HG03095 (cell line): ENCODE measurements around the gene ZFYVE1.
"Not testable (repeated sequence)": the region's sequence is repeated elsewhere in the genome, so short reads cannot be mapped to it uniquely, and the experiment has no call there.

Source experiments
- ATAC-seq: cut with Tn5 transposase; IDR thresholded peaks from one replicate; pipeline ENCODE4 v1.9.1; 2021; ENCODE audit warnings: moderate library complexity; ENCODE audit not compliant: unreplicated experiment

ZFYVE1 gene

DNA sequence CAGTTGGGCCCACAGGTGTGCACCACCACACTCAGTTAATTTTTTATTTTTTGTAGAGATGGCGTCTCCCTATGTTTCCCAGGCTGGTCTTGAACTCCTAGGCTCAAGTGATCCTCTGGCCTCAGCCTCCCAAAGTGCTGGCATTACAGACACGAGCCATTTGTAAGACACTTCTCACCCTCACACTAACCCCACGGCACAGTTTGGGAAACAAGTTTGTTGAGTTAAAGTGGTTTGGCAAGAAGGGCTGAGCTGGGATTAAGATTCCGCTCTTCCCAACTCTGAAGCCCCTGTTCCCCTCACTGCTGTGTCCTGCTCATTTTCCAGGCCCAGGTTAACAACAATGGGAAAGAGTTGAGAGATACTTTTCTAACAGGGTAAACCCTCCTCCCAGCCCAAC is 65.9 kb downstream of the ZFYVE1 start:
- not testable (repeated sequence) for ATAC-seq

DNA sequence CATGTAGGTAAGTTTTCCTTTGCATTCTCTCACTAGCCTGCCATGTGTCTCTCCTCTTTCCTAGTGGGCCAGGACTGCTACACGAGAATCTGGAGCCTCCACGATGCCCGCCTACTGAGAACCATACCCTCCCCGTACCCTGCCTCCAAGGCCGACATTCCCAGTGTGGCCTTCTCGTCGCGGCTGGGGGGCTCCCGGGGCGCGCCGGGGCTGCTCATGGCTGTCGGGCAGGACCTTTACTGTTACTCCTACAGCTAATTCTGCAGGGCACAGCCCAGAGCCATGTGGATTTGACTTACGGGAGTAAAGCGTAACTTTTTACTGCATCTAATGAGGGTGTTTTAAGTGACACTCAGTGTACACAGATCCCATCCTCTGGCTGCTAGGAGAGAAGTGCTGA is 68.4 kb downstream of the ZFYVE1 start:
- no peak for ATAC-seq

DNA sequence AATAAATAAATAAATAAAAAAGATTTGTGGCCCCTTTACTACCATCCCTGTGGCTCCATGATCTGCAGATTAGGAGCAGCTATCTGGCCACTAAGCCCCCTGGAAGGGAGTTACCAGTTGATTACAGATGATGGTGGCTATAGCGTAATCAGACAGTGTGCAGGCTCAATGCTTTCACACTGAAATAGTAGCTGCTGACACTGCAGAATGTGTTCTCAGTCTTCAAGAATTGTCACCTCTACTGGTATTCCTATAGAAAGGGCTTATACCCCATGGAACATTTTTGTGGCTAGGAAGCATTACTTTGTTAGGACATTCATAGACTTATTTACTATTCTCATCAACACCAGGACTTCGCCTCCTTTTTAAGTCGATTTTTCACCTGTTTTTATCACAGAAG is 69.7 kb downstream of the ZFYVE1 start:
- ATAC-seq: no peak

DNA sequence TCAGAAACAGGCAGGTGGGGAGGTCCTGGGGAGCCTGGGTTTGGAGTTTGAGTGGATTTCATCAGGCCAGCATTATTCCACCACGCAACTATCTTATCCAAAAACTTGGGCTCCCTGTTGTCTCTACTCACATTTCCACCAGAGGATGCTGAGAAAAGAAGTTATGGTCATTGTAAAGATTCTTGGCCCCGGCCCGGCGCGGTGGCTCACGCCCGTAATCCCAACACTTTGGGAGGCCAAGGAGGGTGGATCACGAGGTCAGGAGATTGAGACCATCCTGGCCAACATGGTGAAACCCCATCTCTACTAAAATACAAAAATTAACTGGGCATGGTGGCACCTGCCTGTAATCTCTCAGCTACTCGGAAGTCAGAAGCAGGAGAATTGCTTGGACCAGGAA is 70.2 kb downstream of the ZFYVE1 start:
- not testable (repeated sequence) for ATAC-seq

DNA sequence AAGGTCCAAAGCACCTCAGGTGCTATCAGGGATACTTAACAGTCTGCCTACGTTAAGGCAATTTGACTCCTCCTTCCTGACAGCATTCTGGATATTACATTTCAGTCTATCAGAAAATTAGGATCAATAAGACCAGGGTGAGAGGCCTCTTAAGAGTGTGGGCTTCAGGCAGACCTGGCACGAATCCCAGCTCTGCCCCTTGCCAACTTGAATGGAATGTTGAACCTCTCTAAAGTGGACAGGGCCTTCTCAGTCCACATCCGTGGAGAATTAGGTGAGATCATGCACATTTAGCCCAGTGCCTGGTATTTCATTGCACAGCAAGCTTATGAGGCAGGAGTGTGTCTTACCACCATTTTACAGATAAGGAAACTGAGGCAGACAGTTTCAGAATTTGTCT is 74.7 kb downstream of the ZFYVE1 start:
- ATAC-seq: no peak

DNA sequence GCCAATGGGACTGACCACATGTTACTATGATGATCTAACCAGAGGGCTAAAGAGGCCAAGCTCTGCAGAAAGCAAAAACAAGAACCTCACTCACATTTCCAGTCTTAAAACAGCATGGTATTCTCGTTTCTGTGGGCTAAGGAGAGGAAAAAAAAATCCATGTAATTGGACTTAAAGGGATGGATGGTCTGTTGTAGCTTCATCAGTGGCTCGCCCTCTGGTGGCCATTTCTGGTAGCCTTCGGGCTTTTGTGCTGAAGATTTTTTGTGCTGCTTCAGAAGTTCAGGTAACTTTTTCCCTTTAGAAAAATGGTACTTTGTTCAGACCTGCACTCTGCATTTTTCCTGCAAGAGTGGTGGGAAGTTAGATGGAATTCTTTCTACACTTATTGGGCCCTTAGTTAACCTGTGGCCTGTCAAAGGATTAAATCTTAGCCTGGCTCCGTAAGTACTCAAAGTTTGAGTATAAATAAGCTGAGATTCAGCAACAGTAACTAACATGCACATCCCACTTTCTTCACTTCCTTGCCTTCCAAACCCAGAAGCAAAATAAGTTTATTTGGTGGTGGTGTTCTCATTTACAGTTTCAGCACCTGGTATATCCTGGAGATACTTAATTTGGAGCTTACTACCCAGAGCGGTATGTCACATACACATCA is 78.3 kb downstream of the ZFYVE1 start:
- no peak for ATAC-seq

DNA sequence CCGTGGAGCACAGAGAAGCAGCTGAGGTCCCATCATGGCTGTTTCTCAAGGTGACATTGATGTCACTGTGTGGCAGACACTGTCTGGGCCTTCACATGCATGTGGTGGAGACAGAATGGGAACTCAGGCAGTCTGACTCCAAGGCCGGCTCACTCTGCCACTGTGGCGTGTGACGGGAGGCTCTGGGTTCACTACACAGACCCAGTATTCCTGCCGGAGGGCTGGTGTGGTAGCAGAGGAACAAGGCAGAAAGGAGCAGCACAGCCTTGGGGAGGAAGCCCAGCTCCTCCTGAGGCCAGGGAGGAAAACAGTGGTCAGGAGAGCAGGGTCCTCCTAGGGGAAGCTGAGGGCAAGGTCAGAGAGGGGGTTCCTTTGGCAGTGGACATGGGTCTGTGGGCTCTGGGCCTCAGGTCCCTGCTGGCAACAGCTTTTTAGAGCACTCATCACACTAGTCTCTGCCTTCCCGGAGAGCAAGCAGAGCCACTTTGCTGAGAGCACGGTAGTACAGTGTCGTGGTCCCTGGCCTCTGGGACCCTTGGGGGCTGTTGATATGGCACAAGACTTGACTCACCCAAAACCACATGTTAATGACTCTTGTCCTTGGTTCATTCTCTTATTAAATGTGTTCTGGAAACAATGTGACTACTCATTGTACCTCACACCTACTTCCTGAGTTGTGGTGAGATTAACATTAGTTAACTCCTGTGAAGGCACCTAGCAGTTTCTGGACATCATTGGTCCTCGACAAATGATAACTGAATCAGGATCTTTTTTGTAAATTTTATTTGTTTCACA is 79.3 kb downstream of the ZFYVE1 start:
- no peak for ATAC-seq

DNA sequence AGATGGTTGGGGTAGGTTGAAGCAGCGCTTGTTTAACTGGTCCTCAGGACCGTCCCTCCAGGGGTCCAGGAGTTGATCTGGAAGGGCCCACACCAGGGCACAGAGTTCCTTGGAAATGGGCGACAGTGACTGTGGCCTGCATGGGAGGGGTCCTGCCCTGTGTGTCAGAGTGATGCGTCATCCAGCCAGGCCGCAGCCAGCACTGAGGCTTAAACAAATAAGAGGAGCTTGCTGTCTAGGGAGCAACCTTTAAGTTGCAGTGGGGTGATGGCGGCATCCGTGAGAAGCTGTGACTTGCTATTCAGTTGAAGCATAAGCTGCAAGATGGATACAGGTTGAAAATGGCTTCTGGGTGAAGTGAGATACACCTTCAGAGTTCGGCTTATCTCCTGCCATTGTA is 80.4 kb downstream of the ZFYVE1 start:
- no peak for ATAC-seq

DNA sequence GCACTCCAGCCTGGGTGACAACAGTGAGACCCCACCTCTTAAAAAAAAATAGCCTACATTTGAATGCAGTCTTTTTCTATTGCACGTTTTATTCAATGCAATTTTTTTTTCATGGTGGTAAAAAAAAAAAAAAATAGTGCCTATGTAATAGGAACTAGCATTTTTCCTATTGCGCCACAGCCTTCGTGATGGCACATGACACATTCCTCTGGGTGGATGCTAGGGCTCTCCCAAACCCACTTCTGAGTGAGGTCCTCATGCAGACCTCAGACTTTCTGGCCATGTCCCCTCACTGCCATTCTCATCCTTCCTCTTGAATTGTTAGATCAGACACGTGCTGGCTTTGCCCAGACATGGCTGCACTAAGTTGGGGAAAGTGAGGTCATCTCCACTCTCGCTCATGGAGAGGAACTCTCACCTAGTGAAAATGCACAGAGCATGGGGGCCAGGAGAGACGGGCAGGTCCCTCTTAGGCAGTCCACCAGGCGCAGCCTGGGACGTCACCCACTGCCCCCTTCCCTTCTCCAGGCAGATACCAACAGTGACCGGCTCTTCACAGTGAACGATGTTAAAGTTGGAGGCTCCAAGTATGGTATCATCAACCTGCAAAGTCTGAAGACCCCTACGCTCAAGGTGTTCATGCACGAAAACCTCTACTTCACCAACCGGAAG is 81.4 kb downstream of the ZFYVE1 start:
- no peak for ATAC-seq

DNA sequence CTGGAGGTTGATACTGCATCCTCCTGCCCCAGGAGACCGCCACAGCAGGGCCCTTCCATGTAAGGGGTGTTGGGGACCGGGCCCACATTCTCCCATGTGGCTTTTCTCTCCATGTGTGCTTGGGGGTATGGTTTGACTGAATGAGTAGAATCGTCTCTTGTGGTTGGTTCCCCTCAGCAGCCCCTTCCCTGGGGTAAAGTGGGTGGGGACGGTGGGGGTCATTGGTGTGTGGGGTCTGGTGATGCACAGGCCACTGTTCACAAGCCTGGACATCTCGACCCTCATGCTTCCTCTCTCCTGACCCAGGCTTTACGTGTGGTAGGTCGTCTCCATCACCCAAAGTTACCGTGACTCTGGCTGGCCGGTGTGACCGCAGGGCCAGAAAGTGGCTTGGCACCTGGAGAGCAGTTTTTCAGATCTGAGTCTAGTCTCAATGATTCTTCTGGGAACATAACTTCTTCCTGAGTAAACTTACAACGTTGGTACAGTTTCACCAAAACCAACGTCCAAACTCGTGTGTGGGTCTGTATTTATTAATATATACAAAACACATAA is 83.0 kb downstream of the ZFYVE1 start:
- no peak for ATAC-seq

DNA sequence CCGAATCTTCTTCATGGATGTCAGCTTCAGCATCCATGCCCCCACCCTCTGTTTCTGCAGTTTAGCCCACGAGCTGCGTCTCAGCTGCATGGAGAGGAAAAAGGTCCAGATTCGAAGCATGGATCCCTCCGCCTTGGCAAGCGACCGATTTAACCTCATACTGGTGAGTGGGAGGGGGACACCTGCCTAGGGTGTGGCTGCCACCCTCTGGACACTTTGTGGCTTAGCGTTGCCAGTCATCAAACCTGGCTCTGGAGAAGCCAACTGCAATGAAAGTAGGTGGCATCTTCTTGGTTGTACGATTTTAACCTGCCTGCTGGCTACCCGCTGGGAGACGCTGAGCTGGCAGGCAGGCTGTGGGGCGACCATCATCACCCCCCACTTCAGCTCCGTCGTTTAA is 84.0 kb downstream of the ZFYVE1 start:
- ATAC-seq: no peak

DNA sequence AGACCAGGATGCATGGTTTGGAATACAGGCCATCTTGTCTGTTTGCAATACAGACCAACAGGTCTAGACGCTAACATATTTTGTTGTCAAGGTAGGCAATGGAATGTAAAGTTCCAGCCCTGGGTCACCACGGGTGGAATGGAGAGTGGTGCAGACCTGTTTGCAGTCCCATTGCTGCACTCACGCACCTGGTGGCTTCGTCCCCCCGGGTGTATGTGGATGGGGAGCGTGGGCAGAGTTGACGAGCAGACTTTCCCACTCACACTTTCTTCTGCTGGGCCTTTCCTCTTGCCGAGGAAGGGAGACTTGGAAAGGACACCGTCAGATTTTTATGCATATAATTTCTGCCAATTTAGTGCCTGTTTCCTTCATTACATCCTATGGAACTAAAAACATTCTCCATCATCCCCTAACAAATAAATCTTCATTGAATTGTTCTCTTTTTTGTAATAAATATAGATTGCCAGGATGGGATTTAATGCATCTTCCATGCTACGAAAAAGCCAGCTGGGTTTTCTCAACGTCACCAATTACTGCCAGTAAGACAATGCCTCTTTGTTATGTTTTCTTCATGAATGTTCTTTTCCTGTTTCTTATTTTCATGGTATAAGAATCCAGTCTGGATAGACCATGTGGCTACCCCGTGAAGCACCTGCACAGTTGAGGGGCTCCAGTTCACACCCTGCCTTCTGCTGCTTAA is 85.5 kb downstream of the ZFYVE1 start:
- no peak for ATAC-seq

DNA sequence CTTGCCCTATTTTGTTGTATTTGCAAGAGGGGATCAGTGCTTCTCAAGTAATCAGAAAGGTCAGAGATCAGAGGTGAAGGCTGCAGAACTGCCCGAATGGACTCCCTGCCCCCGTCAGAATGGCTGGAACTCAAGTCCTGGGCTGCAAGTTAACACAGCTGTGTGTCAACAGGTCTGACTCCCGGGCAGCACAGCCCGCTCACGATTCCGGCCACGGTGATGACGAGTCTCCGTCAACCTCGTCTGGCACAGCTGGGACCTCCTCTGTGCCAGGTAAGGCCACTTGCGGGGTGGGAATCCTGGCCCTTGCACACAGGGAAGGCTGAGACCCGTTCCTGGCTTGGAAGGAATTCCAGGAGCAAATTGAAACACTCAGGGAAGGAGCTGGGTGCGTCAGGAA is 87.3 kb downstream of the ZFYVE1 start:
- ATAC-seq: no peak

DNA sequence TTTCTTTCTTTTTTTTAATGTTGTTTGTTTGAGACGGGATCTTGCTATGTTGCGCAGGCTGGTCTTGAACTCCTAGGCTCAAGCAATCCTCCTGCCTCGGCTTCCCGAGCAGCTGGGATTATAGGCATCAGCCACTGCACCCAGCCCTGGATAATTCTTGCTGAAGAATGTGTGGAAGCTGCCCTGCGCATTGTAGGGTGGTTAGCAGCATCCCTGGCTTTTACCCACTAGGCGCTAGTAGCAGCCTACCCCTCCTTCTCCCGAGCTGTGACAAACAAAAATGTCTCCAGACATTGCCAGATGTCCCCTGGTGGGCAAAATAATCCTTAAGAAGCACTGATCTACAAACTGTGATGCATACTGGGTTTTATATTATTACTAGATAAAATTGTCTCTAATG is 94.0 kb downstream of the ZFYVE1 start:
- ATAC-seq: no peak

DNA sequence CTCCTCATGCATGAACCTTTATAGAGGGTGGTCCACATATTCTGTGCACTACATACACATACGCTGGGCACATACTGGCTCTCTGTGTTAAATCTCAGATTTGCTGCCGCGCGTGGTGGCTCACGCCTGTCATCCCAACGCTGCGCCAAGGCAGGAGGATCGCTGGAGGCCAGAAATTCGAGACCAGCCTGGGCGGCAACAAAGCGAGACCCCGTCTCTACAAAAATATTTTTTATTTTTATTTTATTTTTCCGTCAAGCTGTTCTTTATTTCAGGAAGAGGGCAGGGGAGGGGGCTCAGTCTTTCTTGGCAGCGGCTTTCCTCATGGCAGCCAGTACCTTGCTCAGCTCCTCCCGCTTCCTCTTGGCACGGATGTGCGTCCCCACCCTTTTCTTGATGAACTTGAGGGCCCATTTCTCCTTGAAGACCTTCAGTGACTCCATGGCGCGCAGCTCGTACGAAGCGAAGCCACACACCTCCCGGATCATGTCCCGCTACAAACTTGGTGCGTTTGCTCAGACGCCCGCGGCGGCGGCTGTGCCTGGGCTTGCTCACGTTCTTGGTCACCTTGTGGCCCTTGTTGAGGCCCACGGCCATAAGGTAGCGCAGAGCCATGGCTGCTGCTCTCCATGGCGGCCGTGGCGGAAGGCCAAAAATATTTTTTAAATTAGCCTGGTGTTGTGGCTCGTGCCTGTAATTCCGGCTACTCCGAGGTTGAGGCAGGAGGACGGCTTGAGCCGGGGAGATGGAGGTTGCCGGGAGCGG is 97.4 kb downstream of the ZFYVE1 start:
- ATAC-seq: no peak

DNA sequence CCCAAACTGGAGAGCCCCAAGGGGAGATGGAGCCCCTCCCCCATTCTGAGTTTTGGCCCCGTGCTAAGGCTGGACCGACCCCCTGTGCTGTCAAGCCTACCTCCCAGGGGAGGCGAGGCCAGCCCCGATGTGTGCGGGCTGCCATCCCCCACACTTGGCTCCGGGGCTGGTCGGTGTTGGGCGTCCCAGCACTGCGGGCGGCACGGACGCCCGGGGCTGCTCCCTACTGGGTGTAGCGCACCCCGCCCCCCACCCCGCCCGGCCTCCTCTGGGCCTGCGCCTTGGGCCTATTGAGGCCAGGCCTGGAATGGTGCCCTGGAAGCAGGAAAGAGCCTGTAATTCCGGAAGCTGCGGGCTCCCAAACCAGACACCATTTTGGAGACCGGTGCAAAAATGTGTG is 98.0 kb downstream of the ZFYVE1 start:
- ATAC-seq: no peak

DNA sequence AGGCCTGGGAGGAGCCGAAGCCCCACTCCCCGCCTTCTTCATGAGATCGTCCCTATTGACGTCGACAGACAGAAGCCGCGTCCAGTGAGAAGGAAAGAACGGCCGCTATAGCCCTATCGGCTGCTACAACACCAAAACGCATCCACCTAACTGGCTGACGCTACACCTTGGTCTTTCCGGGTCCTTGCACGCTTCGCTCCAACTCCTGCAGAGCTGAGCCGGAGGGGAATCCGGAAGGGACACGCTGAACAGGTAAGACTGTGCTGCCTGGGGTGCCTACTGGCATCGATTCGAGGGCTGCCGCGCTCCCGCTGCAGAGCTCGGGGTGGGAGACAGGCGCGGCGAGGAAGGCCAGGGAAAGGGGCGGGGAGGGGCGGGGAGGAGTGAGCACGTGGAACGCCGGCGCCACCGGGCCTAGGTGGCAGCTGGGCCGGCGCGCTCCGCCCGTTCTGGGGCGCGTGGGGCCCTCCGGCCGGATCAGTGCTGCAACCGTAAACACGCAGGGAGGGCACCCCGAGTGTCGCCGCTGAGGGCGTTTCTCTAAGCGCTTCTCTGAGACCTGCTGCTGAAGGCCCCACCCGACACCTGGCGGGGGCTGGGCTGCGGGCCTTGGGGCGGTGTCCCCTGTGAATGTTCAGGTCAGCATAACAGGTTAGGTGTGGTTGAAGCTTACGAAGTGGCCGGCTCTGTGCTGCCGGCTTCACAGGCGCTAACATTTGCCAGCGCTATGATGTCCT is 100.4 kb downstream of the ZFYVE1 start, which contains the start of gene DCAF4:
Gene DCAF4 (plus strand): TSS at position 173 of the 737 bp plus-strand sequence. CDS start 11,515 bp downstream, outside the sequence.
- ATAC-seq: peak; percentile 96

DNA sequence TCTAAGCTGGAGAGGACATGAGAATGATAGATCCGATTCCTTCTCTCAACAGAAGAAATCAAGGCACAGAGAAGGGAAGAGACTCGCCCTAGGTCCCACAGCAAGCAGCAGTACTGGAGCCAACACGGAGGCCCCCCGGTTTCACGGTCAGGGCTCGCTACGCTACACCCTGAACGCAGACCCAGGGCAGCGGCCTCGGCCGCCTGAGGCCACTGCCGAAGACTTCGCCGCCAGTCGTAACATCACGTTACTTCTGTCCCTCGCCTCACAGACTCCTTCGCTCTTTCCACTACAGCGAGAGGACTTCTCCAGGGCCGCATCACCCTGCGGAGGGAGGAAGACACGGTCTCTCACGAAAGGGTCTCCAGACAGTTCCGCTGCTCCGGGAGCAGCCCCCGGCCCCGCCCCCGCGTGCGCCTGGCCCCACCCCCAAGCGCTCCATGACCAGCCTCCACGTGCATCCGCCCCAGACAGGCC is 101.1 kb downstream of the ZFYVE1 start:
- peak; percentile 8 for ATAC-seq

DNA sequence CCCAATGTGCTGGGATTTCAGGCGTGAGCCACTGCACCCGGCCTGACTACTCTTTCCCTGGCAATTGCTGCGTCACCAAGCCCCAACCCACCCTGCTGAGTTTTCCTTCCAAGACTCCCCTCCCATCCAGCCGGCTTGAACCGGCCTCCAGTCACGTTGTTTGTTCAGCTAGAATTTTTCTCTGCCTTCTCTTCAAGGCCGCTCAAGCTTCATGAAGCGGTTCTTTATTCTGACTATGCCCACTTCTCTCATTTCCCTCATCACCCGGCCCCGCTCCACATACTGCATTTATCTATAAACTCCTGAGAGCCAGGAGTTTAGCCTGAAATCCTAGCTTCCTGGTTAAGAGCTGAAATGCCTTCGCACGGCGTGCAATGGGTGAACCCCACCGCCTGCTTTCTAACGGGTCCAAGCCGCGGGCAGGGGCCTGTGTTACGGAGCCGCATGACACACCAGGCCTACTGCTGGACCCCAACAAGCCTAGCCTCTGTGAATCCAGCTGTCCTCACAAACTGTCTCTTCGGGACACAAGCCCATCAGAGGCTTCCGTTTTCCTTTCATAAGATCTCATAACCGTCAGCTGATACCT is 101.6 kb downstream of the ZFYVE1 start:
- ATAC-seq: no peak
